ENCODE data around the gene CCNL2. TPM values are rescaled to one million over a fixed set of nuclear protein-coding genes. Genes with fewer than 3 reads are reported as not detected.
A peak's percentile ranks its signal among the peaks of the same experiment; 100 is the strongest.

Gene CCNL2
- total and polyA plus RNA-seq, 2 of the 13 experiments (the other 11 are each of a cell fraction or from before 2014, with no cell fraction given): 105 to 340 TPM

- TF ChIP-seq ZNF616 (CRISPR knock-in tag; IDR thresholded peaks at IDR 0.05; ENCODE audit: low read depth) (no peak), SAFB2 (CRISPR knock-in tag; IDR thresholded peaks at IDR 0.05; ENCODE audit: borderline replicate concordance, low read depth) (no peak), PRDM4 (CRISPR knock-in tag; IDR thresholded peaks at IDR 0.05; ENCODE audit: borderline replicate concordance) (no peak), RAD51 (IDR thresholded peaks at IDR 0.05; ENCODE audit: borderline replicate concordance) (no peak), ZSCAN21 (CRISPR knock-in tag; IDR thresholded peaks at IDR 0.05; ENCODE audit: borderline replicate concordance) (0 out of 2 replicates have a peak, but pooled peaks have one; percentile 0)
These were observed 38.5 kb downstream of the CCNL2 start (continued) for GRCh38 chr1:1360506-1361169.

- Histone ChIP-seq H3K79me2 (ENCODE audit: insufficient read depth, low read length) (peaks cover 4% of the 10 kb centered on the region), H2AFZ (ENCODE audit: low read length) (no peak overlapping the region), H3K4me2 (ENCODE audit: low read depth, low read length) (peak overlapping the region; percentile 92), H3K9ac (ENCODE audit: insufficient read depth, low read depth, low read length) (peak overlapping the region; percentile 80), H3K9me3 (ENCODE audit: low read length) (no peaks in the 10 kb centered on the region), H3K4me1 (ENCODE audit: insufficient read depth, low read length) (peaks cover 57% of the 10 kb centered on the region), H3K27me3 (ENCODE audit: control insufficient read depth in 1 of 2, insufficient read depth in 2 of 2, low read length in 2 of 2) (no peaks in the 10 kb centered on the region), H4K20me1 (ENCODE audit: insufficient read depth, low read length) (no peaks in the 10 kb centered on the region), H3K27ac (ENCODE audit: extremely low read length, insufficient read depth, low read length) (peak overlapping the region; percentile 88), H3K36me3 (replicated peaks in 1 of 2; ENCODE audit: control insufficient read depth in 1 of 2, insufficient read depth in 2 of 2, low read length in 2 of 2) (no peaks in the 10 kb centered on the region), H3K4me3 (replicated peaks in 1 of 3; ENCODE audit: insufficient read depth in 1 of 3, low read depth in 2 of 3, low read length in 3 of 3) (peak overlapping the region; percentile 69 to 74 (median 71))
- peak; percentile 50 for DNase-seq (ENCODE audit: low spot score)
- peak; percentile 56 for ATAC-seq
- in situ Hi-C loops (cut with HindIII; ENCODE audit: extremely low pct_ligation_motif_present, low pct_unique_long_range_greater_than_20kb) (no loop called here), intact Hi-C loops (cut with micrococcal nuclease; ENCODE audit: unreplicated experiment) (no loop called here)
- 6% methylated on average over 14 of the region's 28 CpGs for WGBS (ENCODE audit: low lambda C conversion rate)
- BruUV-seq (replicated peaks): TSS peak; percentile 38
- no peak for FAIRE-seq
- POLR2A ChIA-PET: interaction anchor here (1.0 to 4.0 kb wide), 6 partner anchors 8 to 71 kb away, joined by 3 to 38 read pairs (median 14); partner anchors contain the start of genes AURKAIP1, CCNL2 and DVL1
- CTCF ChIA-PET (ENCODE audit: low intra/inter-chr PET ratio, low total read pairs): no interaction called here
- TF ChIP-seq SOX13 (IDR thresholded peaks at IDR 0.05) (peak; percentile 84), SOX13 (CRISPR knock-in tag; conservative IDR thresholded peaks at IDR 0.05 in 1 of 2, IDR thresholded peaks at IDR 0.05 in 1 of 2) (peak in 1 of 2 experiments; percentile 98; a peak in 2 of 4 replicates), ZMYM3 (CRISPR knock-in tag; IDR thresholded peaks at IDR 0.05) (no peak), GLMP (CRISPR knock-in tag; IDR thresholded peaks at IDR 0.05; ENCODE audit: borderline replicate concordance) (no peak), ZNF841 (CRISPR knock-in tag; IDR thresholded peaks at IDR 0.05; ENCODE audit: borderline replicate concordance) (no peak), TBP (CRISPR knock-in tag; IDR thresholded peaks at IDR 0.05) (no peak), ISX (CRISPR knock-in tag; conservative IDR thresholded peaks at IDR 0.05) (no peak), HMG20B (CRISPR knock-in tag; conservative IDR thresholded peaks at IDR 0.05) (no peak; the same call in 1 of the 2 replicates), SRF (IDR thresholded peaks at IDR 0.05; ENCODE audit: low read depth, low read length) (no peak)
These were observed 39.3 kb downstream of the CCNL2 start for GRCh38 chr1:1359664-1360468.
